K562 (cell line): ENCODE results near the gene STEAP3. TPM values are rescaled to one million over a fixed set of nuclear protein-coding genes. Genes with fewer than 3 reads are reported as not detected.

Source experiments
- ATAC-seq: fragments of 200-7000 bp; cut with Tn5 transposase; 3 replicates; pipeline ENCODE4 v1.9.1; 2020; ENCODE audit warnings: moderate library complexity
- BruUV-seq: library from RNA; stranded (reverse); fragments of 400-500 nt; replicated peaks from 2 replicates; lab custom pipeline; 2021; lab: Mats Ljungman, UMichigan
- CTCF ChIA-PET: fragments of 300-600 bp; formaldehyde crosslinking; extraction: SDS; loops from one replicate; lab custom pipeline; 2021; ENCODE audit warnings: low intra/inter-chr PET ratio; lab: Yijun Ruan, JAX
- POLR2A ChIA-PET: fragments of 300-600, 350-650 bp; sonication (Branson Sonifier 250); formaldehyde crosslinking; extraction: SDS; loops from one replicate; lab custom pipeline; 2021; ENCODE audit warnings: antibody characterized with exemption, inconsistent platforms; lab: Yijun Ruan, JAX
- DNase-seq, 4 experiments: peaks; one replicate each; pipeline versions ENCODE4 v3.0.0 to v3.0.0-alpha.2; 2011 to 2018; ENCODE audit warnings: low spot score in 3 of 4, mixed read lengths in 3 of 4; ENCODE audit errors: extremely low read depth in 1 of 4
- FAIRE-seq: peaks from 2 replicates; lab custom pipeline; 2011; peaks lifted over from hg19 to GRCh38; lab: Jason Lieb, UNC
- H2AFZ ChIP-seq: 2 replicates; pipeline ENCODE4 v1.6.0; 2011; ENCODE audit warnings: low read depth, low read length, control low read depth, inconsistent platforms
- H3K27ac ChIP-seq: fragments of 200-600 bp; 3 replicates; pipeline ENCODE4 v1.8.0; 2011; ENCODE audit warnings: low read depth, mild to moderate bottlenecking, control low read depth, inconsistent platforms, low read length, moderate library complexity, mixed read lengths; ENCODE audit errors: extremely low read depth
- H3K27me3 ChIP-seq, 2 experiments: fragments of 300-600 bp in 1 of 2; 2 replicates in 1 of 2; 3 replicates in 1 of 2; pipeline versions ENCODE4 v1.6.0 to v1.8.0; 2011; ENCODE audit warnings: inconsistent platforms in 2 of 2, low read length in 2 of 2, mild to moderate bottlenecking in 1 of 2, mixed read lengths in 1 of 2, moderate library complexity in 1 of 2; ENCODE audit not compliant: control insufficient read depth in 2 of 2, insufficient read depth in 2 of 2
- H3K36me3 ChIP-seq: fragments of 300-600 bp; 3 replicates; pipeline ENCODE4 v1.8.0; 2011; ENCODE audit warnings: mild to moderate bottlenecking, low read length, inconsistent platforms; ENCODE audit not compliant: control insufficient read depth, insufficient read depth
- H3K4me1 ChIP-seq, 2 experiments: fragments of 200-600 bp in 1 of 2; replicated peaks in 1 of 2; 2 replicates in 1 of 2; 3 replicates in 1 of 2; pipeline versions ENCODE4 v1.5.1 to v1.8.0; 2011; ENCODE audit warnings: inconsistent platforms in 2 of 2, low read length in 2 of 2, mild to moderate bottlenecking in 1 of 2, mixed read lengths in 1 of 2, moderate library complexity in 1 of 2; ENCODE audit not compliant: control insufficient read depth in 2 of 2, insufficient read depth in 2 of 2
- H3K4me2 ChIP-seq: 2 replicates; pipeline ENCODE4 v1.6.1; 2011; ENCODE audit warnings: low read length, control low read depth, inconsistent platforms, mixed read lengths; ENCODE audit not compliant: insufficient read depth
- H3K4me3 ChIP-seq: fragments of 200-600 bp; sonication (generic), shearing (Covaris generic); 2 replicates; pipeline ENCODE4 v1.5.1; 2016; ENCODE audit warnings: control low read depth, inconsistent platforms
- H3K79me2 ChIP-seq: fragments of 200-600 bp; 3 replicates; pipeline ENCODE4 v1.8.0; 2011; ENCODE audit warnings: low read length, inconsistent platforms; ENCODE audit not compliant: control insufficient read depth, insufficient read depth
- H3K9ac ChIP-seq, 2 experiments: 2 replicates each; pipeline versions ENCODE4 v1.6.0 to v1.6.1; 2011; ENCODE audit warnings: low read depth in 2 of 2, low read length in 2 of 2, control low read depth in 1 of 2, inconsistent platforms in 1 of 2, mild to moderate bottlenecking in 1 of 2, mixed read lengths in 1 of 2; ENCODE audit not compliant: insufficient read depth in 1 of 2
- H3K9me1 ChIP-seq: one replicate; pipeline ENCODE4 v1.6.0; 2011; ENCODE audit warnings: inconsistent platforms, mild to moderate bottlenecking, low read length, moderate library complexity; ENCODE audit not compliant: control insufficient read depth, insufficient read depth
- H3K9me3 ChIP-seq: replicated peaks from 2 replicates; pipeline ENCODE4 v1.5.1; 2011; ENCODE audit warnings: low read depth, low read length, inconsistent platforms; ENCODE audit not compliant: control insufficient read depth, insufficient read depth
- H4K20me1 ChIP-seq: replicated peaks from 2 replicates; pipeline ENCODE4 v1.6.1; 2011; ENCODE audit warnings: low read length, inconsistent platforms, mixed read lengths; ENCODE audit not compliant: control insufficient read depth, insufficient read depth
- HOMEZ ChIP-seq: fragments of 250-450 bp; sonication (Bioruptor Pico); IDR thresholded peaks from 2 replicates; pipeline ENCODE4 v1.4.0; 2020; ENCODE audit warnings: mild to moderate bottlenecking, moderate library complexity
- NFXL1 ChIP-seq: fragments of 450-650 bp; formaldehyde crosslinking; IDR thresholded peaks from 2 replicates; pipeline ENCODE4 v1.4.0; 2021; ENCODE audit warnings: mild to moderate bottlenecking
- SMAD4 ChIP-seq: fragments of 250-450 bp; sonication (Bioruptor Pico); conservative IDR thresholded peaks from 2 replicates; pipeline ENCODE4 v1.8.0; 2021; ENCODE audit warnings: inconsistent platforms, mild to moderate bottlenecking, moderate library complexity
- SRSF1 ChIP-seq: fragments of 200-400 bp; formaldehyde crosslinking; IDR thresholded peaks from 2 replicates; pipeline ENCODE4 v1.6.1; 2017; ENCODE audit warnings: mild to moderate bottlenecking, low read depth, low read length, moderate library complexity
- TCFL5 ChIP-seq: fragments of 250-450 bp; sonication (Bioruptor Pico); conservative IDR thresholded peaks from 2 replicates; pipeline ENCODE4 v1.6.1; 2021; ENCODE audit warnings: mild to moderate bottlenecking, moderate library complexity, matching md5 sums
- ZNF639 ChIP-seq, 2 experiments: fragments of 200-800 bp in 1 of 2; sonication (Bioruptor generic) in 1 of 2; sonication (generic) in 1 of 2; formaldehyde crosslinking in 1 of 2; IDR thresholded peaks in 1 of 2; conservative IDR thresholded peaks in 1 of 2; 2 replicates each; pipeline versions ENCODE4 v1.5.0 to v1.6.1; 2016 to 2020; ENCODE audit warnings: missing compliant biosample characterization in 1 of 2, missing genetic modification characterization in 1 of 2, missing genetic modification reagents in 1 of 2
- WGBS: fragments of 100-300 bp; shearing (Covaris generic); methylation state at CpG from one replicate; pipeline ENCODE4 v1.1.6; 2016; ENCODE audit warnings: low coverage, mixed read lengths; ENCODE audit not compliant: insufficient coverage; ENCODE audit errors: missing lambda C conversion rate; 5-methylcytosine and 5-hydroxymethylcytosine counted together
- in situ Hi-C: fragments of 300-500 bp; cut with MboI; formaldehyde crosslinking; loops from 4 replicates; pipeline ENCODE4 v1.15.0; 2018; ENCODE audit warnings: inconsistent platforms, mixed read lengths
- intact Hi-C: fragments of 100-400 bp; cut with micrococcal nuclease; formaldehyde crosslinking; loops from 2 replicates; pipeline ENCODE4 v1.14.2; 2022
- polyA plus RNA-seq, 8 experiments: library from polyadenylated mRNA; depleted of rRNA in 4 of 8; stranded (reverse) in 5 of 8; unstranded in 3 of 8; fragments of >200 nt; fragmentation: Nextera tagmentation in 2 of 8; fragmentation: Illumina TruSeq in 1 of 8; extraction: Ambion mirVana in 2 of 8; extraction: Trizol in 1 of 8; gene quantifications; 2 replicates each; pipeline versions ENCODE4 v1.2.1 to v1.2.3, GENCODE V29; 2011 to 2014; ENCODE audit warnings: inconsistent platforms in 1 of 8, missing spikeins in 1 of 8
- total RNA-seq, 7 experiments: library from RNA; depleted of rRNA in 6 of 7; stranded (reverse); fragments of >200 nt in 6 of 7; fragmentation: Illumina TruSeq in 2 of 7; extraction: Trizol in 2 of 7; gene quantifications; 2 replicates each; pipeline versions ENCODE4 v1.2.1 to v1.2.3, GENCODE V29; 2011 to 2021; ENCODE audit warnings: low replicate concordance in 1 of 7

STEAP3 gene
- total and polyA plus RNA-seq, 9 of the 15 experiments (the other 6 are each of a cell fraction or from before 2014, with no cell fraction given) = 1.8 to 31.6 (median 9.0) TPM

- no peak for DNase-seq
- Histone ChIP-seq H3K9me1 (peaks cover 3% of the 10 kb centered on the region), H3K9me3 (no peaks in the 10 kb centered on the region), H3K9ac (no peak overlapping the region), H3K4me3 (no peak overlapping the region), H3K27me3 (no peaks in the 10 kb centered on the region), H3K27ac (no peak overlapping the region), H3K4me1 (peaks cover 2 to 7% of the 10 kb centered on the region in 2 experiments; a peak in 3 of 5 replicates), H2AFZ (no peak overlapping the region), H4K20me1 (no peaks in the 10 kb centered on the region), H3K4me2 (no peak overlapping the region), H3K36me3 (peaks cover 36% of the 10 kb centered on the region; the same call in 1 of the 3 replicates), H3K79me2 (no peaks in the 10 kb centered on the region)
- TF ChIP-seq TCFL5 (CRISPR knock-in tag) (no peak), NFXL1 (CRISPR knock-in tag) (no peak), SRSF1 (no peak), SMAD4 (CRISPR knock-in tag) (no peak), ZNF639 (CRISPR knock-in tag; conservative IDR thresholded peaks at IDR 0.05 in 1 of 2, IDR thresholded peaks at IDR 0.05 in 1 of 2) (no peak), HOMEZ (CRISPR knock-in tag) (no peak)
- WGBS = 47% methylated on average over 4 of the region's 5 CpGs
- in situ Hi-C loops (no loop called here), intact Hi-C loops (loop anchor here (2.0 to 10.0 kb wide), 2 partner anchors 253 to 379 kb away; no protein-coding TSS in a partner anchor)
- FAIRE-seq = no peak
- ChIA-PET CTCF (no interaction called here), POLR2A (interaction anchor here (0.7 to 0.9 kb wide), 2 partner anchors 23 to 1275 kb away, joined by 3 to 4 read pairs; no protein-coding TSS in a partner anchor)
- ATAC-seq = no peak
- BruUV-seq = no TSS peak
Observed at GRCh38 chr2:119263656-119264055, 40.0 kb downstream of the STEAP3 start.
